Stimulated activated naive CD8-positive, alpha-beta T cell treated with anti-CD3 and anti-CD28 coated beads, Interleukin-15, Interleukin-2, amounts not matched to agents 100 ng/mL and 50 ng/mL, for 24 hours (primary cell): Measurements from ENCODE around the gene C10orf105.
A peak's percentile ranks its signal among the peaks of the same experiment; 100 is the strongest.

Experiments
- H3K27ac Mint-ChIP-seq: one replicate; pipeline ENCODE4 v1.8.0; 2021; ENCODE audit warnings: mild to moderate bottlenecking, mixed read lengths
- H3K27me3 Mint-ChIP-seq: one replicate; pipeline ENCODE4 v1.8.0; 2021; ENCODE audit warnings: mixed read lengths
- H3K36me3 Mint-ChIP-seq: one replicate; pipeline ENCODE4 v1.8.0; 2021; ENCODE audit warnings: low read depth, mixed read lengths
- H3K4me1 Mint-ChIP-seq: one replicate; pipeline ENCODE4 v1.8.0; 2021; ENCODE audit warnings: low read depth, mixed read lengths
- H3K4me3 Mint-ChIP-seq: one replicate; pipeline ENCODE4 v1.8.0; 2021; ENCODE audit warnings: mild to moderate bottlenecking, mixed read lengths
- H3K9me3 Mint-ChIP-seq: one replicate; pipeline ENCODE4 v1.8.0; 2021; ENCODE audit warnings: mixed read lengths

C10orf105 gene

GRCh38 chr10:71694039-71694501 lies 25.5 kb downstream of the C10orf105 start:
- Mint-ChIP-seq H3K27ac (peak overlapping the region; percentile 2), H3K4me3 (no peak overlapping the region), H3K36me3 (no peaks in the 10 kb centered on the region)

DNA sequence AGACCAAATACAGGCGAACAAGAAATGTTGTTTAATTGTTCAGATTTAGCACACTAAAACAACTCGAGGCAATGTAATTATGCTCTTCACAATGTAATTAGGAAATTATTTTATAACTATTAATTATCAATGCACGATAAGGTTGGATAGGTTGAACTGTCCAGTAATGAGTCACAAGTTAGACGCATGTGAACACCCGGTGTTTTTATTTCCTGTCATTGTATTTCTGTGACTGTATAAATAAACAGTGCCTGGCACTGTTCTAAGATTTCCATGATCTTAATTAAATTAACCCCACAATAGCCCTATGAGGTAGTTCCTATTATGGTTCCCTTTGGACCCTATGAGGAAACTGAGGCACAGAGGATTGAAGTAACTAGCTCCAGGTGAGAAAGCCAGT lies 26.2 kb downstream of the C10orf105 start:
- Mint-ChIP-seq H3K36me3 (no peaks in the 10 kb centered on the region), H3K4me3 (no peak overlapping the region), H3K9me3 (no peaks in the 10 kb centered on the region), H3K4me1 (peaks cover 43% of the 10 kb centered on the region), H3K27me3 (no peaks in the 10 kb centered on the region), H3K27ac (peak overlapping the region; percentile 2)

More at GRCh38 chr10:71694039-71694501, 25.5 kb downstream of the C10orf105 start:
- no peaks in the 10 kb centered on the region for H3K27me3 Mint-ChIP-seq
- H3K9me3 Mint-ChIP-seq: no peaks in the 10 kb centered on the region
- H3K4me1 Mint-ChIP-seq: peaks cover 50% of the 10 kb centered on the region

DNA sequence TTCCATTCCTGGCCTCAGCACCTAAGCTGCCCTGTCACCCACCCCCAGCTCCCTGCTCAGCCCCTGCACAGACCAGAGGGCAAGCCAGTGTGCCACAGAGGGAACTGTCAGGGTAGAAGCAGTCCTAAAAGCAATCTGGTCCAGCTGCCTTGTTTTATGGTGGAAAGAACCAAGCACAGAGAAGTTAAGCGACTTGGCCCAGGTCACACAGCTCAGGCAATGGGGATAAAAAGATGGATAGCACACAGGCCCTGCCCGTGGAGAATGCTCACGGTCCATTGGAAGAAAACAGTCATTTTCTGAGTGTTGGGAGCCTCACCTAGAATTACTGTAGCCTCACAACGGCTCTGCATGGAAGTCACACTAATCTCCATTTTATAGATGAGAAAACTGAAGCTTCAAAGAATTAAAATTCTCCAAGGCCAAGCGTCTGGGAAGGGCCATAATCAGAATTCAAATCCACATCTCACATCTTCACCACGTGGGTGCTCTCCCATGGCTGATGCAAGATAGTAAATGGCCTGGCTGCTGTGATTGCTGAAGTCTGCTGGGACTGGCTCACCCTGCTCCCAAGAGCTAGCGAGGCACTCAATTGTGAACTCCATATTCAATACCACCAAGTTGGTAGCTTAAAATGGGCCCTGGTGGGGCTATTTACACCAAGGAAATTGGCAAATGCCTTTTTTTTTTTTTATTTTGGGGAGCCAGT lies 26.8 kb downstream of the C10orf105 start:
- peak overlapping the region; percentile 21 for H3K27ac Mint-ChIP-seq
- no peaks in the 10 kb centered on the region for H3K27me3 Mint-ChIP-seq
- H3K36me3 Mint-ChIP-seq: peaks cover 4% of the 10 kb centered on the region
- no peak overlapping the region for H3K4me3 Mint-ChIP-seq
- H3K9me3 Mint-ChIP-seq: peaks cover 4% of the 10 kb centered on the region
- H3K4me1 Mint-ChIP-seq: peaks cover 37% of the 10 kb centered on the region

DNA sequence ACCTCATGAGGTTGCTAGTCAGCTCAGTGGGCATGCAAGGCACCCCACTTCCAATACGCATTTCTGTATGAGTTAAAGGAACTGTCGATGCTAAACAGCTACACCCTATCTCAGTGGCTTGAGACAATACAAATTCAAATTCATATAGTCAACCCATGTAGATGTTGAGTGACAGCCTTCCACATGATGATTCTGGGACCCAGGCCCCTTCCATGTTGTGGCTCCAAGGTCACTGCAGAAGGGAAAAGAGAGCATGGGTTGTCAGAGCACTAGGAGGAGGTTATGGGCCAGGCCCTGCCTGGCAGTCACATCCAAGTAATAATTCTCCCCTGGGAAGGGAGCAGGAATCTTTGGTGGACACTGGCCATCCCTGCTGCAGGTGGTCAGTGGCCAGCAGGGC lies 28.2 kb downstream of the C10orf105 start:
- H3K27ac Mint-ChIP-seq: no peak overlapping the region
- H3K27me3 Mint-ChIP-seq: no peaks in the 10 kb centered on the region
- H3K9me3 Mint-ChIP-seq: peaks cover 4% of the 10 kb centered on the region
- H3K4me1 Mint-ChIP-seq: peaks cover 24% of the 10 kb centered on the region
- H3K4me3 Mint-ChIP-seq: no peak overlapping the region
- H3K36me3 Mint-ChIP-seq: peaks cover 4% of the 10 kb centered on the region

DNA sequence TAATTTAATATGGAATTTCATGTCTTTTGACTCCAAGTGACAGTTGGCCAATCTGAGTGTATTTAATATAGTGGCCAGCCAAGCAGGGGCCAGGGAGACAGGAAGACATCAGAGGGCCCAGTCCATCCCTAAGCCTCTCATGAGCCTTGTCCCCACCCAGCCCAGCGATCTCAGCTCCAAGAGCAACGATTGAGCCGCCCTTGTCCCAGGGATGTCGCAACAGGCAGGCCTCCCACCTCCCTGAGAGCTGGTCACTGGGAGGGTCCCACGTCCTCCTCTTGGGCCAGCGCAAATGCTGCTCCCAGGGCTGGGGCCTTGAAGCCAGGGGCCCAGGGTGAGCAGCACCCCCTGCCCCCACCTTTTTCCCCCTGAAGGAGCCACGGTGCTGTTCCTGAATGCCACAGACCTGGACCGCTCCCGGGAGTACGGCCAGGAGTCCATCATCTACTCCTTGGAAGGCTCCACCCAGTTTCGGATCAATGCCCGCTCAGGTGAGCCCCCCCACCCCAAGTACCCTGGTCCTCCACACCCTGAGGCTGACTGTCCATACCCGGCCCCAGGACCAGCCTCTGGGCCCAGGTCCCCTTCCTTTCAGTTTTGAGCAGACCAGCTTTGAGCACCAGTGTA lies 29.4 kb downstream of the C10orf105 start:
- peaks cover 4% of the 10 kb centered on the region for H3K9me3 Mint-ChIP-seq
- H3K4me1 Mint-ChIP-seq: peaks cover 18% of the 10 kb centered on the region
- H3K27me3 Mint-ChIP-seq: no peaks in the 10 kb centered on the region
- peaks cover 4% of the 10 kb centered on the region for H3K36me3 Mint-ChIP-seq
- H3K4me3 Mint-ChIP-seq: no peak overlapping the region
- no peak overlapping the region for H3K27ac Mint-ChIP-seq

- Mint-ChIP-seq H3K27ac (peak overlapping the region; percentile 68), H3K9me3 (peaks cover 4% of the 10 kb centered on the region), H3K4me3 (no peak overlapping the region), H3K4me1 (peaks cover 7% of the 10 kb centered on the region), H3K36me3 (peaks cover 4% of the 10 kb centered on the region), H3K27me3 (no peaks in the 10 kb centered on the region)
These were observed 31.3 kb downstream of the C10orf105 start for GRCh38 chr10:71688256-71688655.

- no peaks in the 10 kb centered on the region for H3K27me3 Mint-ChIP-seq
- no peak overlapping the region for H3K27ac Mint-ChIP-seq
- no peak overlapping the region for H3K4me3 Mint-ChIP-seq
- H3K4me1 Mint-ChIP-seq: peaks cover 7% of the 10 kb centered on the region
- peaks cover 4% of the 10 kb centered on the region for H3K9me3 Mint-ChIP-seq
- H3K36me3 Mint-ChIP-seq: peaks cover 4% of the 10 kb centered on the region
These were observed 32.1 kb downstream of the C10orf105 start for GRCh38 chr10:71687480-71687879.

GRCh38 chr10:71687077-71687476 lies 32.5 kb downstream of the C10orf105 start:
- peaks cover 7% of the 10 kb centered on the region for H3K4me1 Mint-ChIP-seq
- no peak overlapping the region for H3K4me3 Mint-ChIP-seq
- peaks cover 4% of the 10 kb centered on the region for H3K36me3 Mint-ChIP-seq
- H3K27me3 Mint-ChIP-seq: no peaks in the 10 kb centered on the region
- no peak overlapping the region for H3K27ac Mint-ChIP-seq
- H3K9me3 Mint-ChIP-seq: peaks cover 4% of the 10 kb centered on the region

DNA sequence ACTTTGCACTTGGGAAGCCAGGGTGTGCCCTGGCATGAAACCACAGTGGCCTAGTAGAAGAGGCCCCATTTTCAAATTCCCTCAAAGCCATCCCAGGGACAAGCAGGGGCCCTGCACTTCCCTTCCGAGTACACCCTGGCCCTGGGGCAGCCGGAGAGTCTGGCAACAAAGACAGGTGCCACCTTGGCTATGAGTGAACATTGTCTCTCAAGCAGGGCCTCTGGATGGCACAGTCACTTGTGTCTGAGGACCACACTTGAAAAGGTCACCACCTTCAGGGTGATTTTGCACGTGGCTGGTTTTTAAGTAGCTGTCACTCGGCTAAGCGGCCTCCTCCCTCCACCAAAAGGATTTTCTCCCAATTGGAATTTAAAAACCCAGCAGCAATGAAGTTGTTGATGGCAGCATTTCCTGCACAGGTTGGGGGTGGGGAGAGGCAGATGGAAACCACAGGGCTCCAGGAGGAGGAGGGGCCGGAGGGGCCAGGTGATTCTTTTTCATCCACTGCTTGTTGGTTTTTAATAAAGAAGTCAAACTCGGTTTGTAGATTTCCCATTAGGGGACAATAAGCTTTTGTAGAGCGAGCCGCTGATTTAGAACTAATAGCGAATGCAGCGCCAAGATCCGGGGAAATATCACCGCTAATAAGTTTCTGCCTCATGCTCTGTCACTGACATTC lies 33.9 kb downstream of the C10orf105 start:
- H3K27me3 Mint-ChIP-seq: no peaks in the 10 kb centered on the region
- H3K36me3 Mint-ChIP-seq: peaks cover 4% of the 10 kb centered on the region
- no peak overlapping the region for H3K4me3 Mint-ChIP-seq
- peaks cover 4% of the 10 kb centered on the region for H3K9me3 Mint-ChIP-seq
- peaks cover 7% of the 10 kb centered on the region for H3K4me1 Mint-ChIP-seq
- no peak overlapping the region for H3K27ac Mint-ChIP-seq

- no peak overlapping the region for H3K27ac Mint-ChIP-seq
- H3K36me3 Mint-ChIP-seq: peaks cover 4% of the 10 kb centered on the region
- peaks cover 4% of the 10 kb centered on the region for H3K9me3 Mint-ChIP-seq
- H3K4me3 Mint-ChIP-seq: no peak overlapping the region
- no peaks in the 10 kb centered on the region for H3K27me3 Mint-ChIP-seq
- peaks cover 7% of the 10 kb centered on the region for H3K4me1 Mint-ChIP-seq
These were observed 35.0 kb downstream of the C10orf105 start for GRCh38 chr10:71684356-71685173.

- H3K9me3 Mint-ChIP-seq: peaks cover 3% of the 10 kb centered on the region
- peaks cover 3% of the 10 kb centered on the region for H3K36me3 Mint-ChIP-seq
- peaks cover 7% of the 10 kb centered on the region for H3K4me1 Mint-ChIP-seq
- no peak overlapping the region for H3K4me3 Mint-ChIP-seq
- no peaks in the 10 kb centered on the region for H3K27me3 Mint-ChIP-seq
- no peak overlapping the region for H3K27ac Mint-ChIP-seq
These were observed 36.3 kb downstream of the C10orf105 start for GRCh38 chr10:71683301-71683700.

- Mint-ChIP-seq H3K4me3 (no peak overlapping the region), H3K4me1 (peaks cover 7% of the 10 kb centered on the region), H3K27me3 (no peaks in the 10 kb centered on the region), H3K9me3 (no peaks in the 10 kb centered on the region), H3K36me3 (no peaks in the 10 kb centered on the region), H3K27ac (no peak overlapping the region)
These were observed 37.6 kb downstream of the C10orf105 start for GRCh38 chr10:71681977-71682376.

GRCh38 chr10:71679425-71679824 lies 40.2 kb downstream of the C10orf105 start:
- Mint-ChIP-seq H3K9me3 (no peaks in the 10 kb centered on the region), H3K4me1 (peaks cover 5% of the 10 kb centered on the region), H3K4me3 (no peak overlapping the region), H3K27me3 (no peaks in the 10 kb centered on the region), H3K27ac (no peak overlapping the region), H3K36me3 (no peaks in the 10 kb centered on the region)

- H3K9me3 Mint-ChIP-seq: no peaks in the 10 kb centered on the region
- no peak overlapping the region for H3K27ac Mint-ChIP-seq
These were observed 41.3 kb downstream of the C10orf105 start for GRCh38 chr10:71678057-71678805.

More at GRCh38 chr10:71678057-71678805, 41.3 kb downstream of the C10orf105 start:
- H3K4me3 Mint-ChIP-seq: no peak overlapping the region
- H3K36me3 Mint-ChIP-seq: no peaks in the 10 kb centered on the region
- H3K27me3 Mint-ChIP-seq: no peaks in the 10 kb centered on the region
- no peaks in the 10 kb centered on the region for H3K4me1 Mint-ChIP-seq
